Esophagus squamous epithelium (tissue), 5 donors: ENCODE data around the gene B3GNT4. TPM values are rescaled to one million over a fixed set of nuclear protein-coding genes. Genes with fewer than 3 reads are reported as not detected.
A peak's percentile ranks its signal among the peaks of the same experiment; 100 is the strongest.

Experiments used
- DNase-seq: peaks from one replicate; lab custom pipeline; 2025; lab: John Stamatoyannopoulos, UW
- H3K27ac ChIP-seq, 4 donors: fragments of 200-600 bp; sonication (generic); one replicate each; pipeline ENCODE4 v1.5.1; 2016 to 2019; ENCODE audit warnings: mild to moderate bottlenecking in 1 of 4
- H3K27me3 ChIP-seq, 4 donors: fragments of 200-600 bp; sonication (generic); 1 replicate in 3 of 4; 2 replicates in 1 of 4; pipeline versions ENCODE4 v1.5.1 to v1.6.0; 2017 to 2021; ENCODE audit warnings: antibody characterized with exemption in 1 of 4
- H3K36me3 ChIP-seq, 3 donors: fragments of 200-600 bp; sonication (generic); one replicate each; pipeline ENCODE4 v1.5.1; 2016 to 2019
- H3K4me1 ChIP-seq, 3 donors: fragments of 200-600 bp; sonication (generic); one replicate each; pipeline ENCODE4 v1.5.1; 2017 to 2019
- H3K4me3 ChIP-seq, 4 donors: fragments of 200-600 bp; sonication (generic); 1 replicate in 3 of 4; 2 replicates in 1 of 4; pipeline ENCODE4 v1.5.1; 2016 to 2019; ENCODE audit warnings: mild to moderate bottlenecking in 2 of 4, moderate library complexity in 1 of 4
- H3K9me3 ChIP-seq, 3 donors: fragments of 200-600 bp; sonication (generic); one replicate each; pipeline ENCODE4 v1.5.1; 2016 to 2019
- CTCF ChIP-seq, 6 experiments: fragments of 450-650 bp in 4 of 6; fragments of 200-600 bp in 2 of 6; sonication (generic) in 2 of 6; IDR thresholded peaks; one replicate each; pipeline ENCODE4 v1.5.1; 2016 to 2019; ENCODE audit warnings: antibody characterized with exemption in 6 of 6, mild to moderate bottlenecking in 4 of 6, moderate library complexity in 4 of 6
- POLR2A ChIP-seq, 4 donors: fragments of 450-650 bp; IDR thresholded peaks; one replicate each; pipeline ENCODE4 v1.6.1; 2017; ENCODE audit warnings: antibody characterized with exemption in 4 of 4, mild to moderate bottlenecking in 4 of 4, moderate library complexity in 3 of 4
- WGBS, 2 donors: methylation state at CpG; one replicate each; pipeline ENCODE4 v1.1.5; 2018; 5-methylcytosine and 5-hydroxymethylcytosine counted together
- intact Hi-C: fragments of 100-400 bp; cut with DNase I; formaldehyde crosslinking; loops from one replicate; pipeline ENCODE4 v1.15.0; 2022
- total RNA-seq, 4 donors: library from RNA; depleted of rRNA; stranded (reverse); fragments of >200 nt; gene quantifications; one replicate each; pipeline ENCODE4 v1.1.0, GENCODE V29; 2016
- donor health status: DM: yes; HTN: yes; CAD: no.

Gene B3GNT4
- total RNA-seq, 4 donors from 2014 or later, result 0.35 to 1.1 (median 0.47) TPM

- TF ChIP-seq POLR2A (IDR thresholded peaks at IDR 0.05) (peak in 3 of 4 donors; percentile 89 to 96 (median 94)), CTCF (IDR thresholded peaks at IDR 0.05) (no peak)
- intact Hi-C loops, result no loop called here
These were observed 22.3 kb downstream of the B3GNT4 start, which contains the start of gene DIABLO for GRCh38 chr12:122225683-122226365. Gene DIABLO (minus strand): TSS chr12:122226052. CDS start chr12:122226014, 38 bp downstream.

GRCh38 chr12:122226366-122227125 lies 23.0 kb downstream of the B3GNT4 start:
- H3K4me1 ChIP-seq, result peaks cover 19 to 40% (median 23%) of the 10 kb centered on the region in 3 donors
- WGBS, 2 donors, result 9 to 20% methylated on average over 2 to 8 of the region's 55 CpGs
- no peak for TF ChIP-seq POLR2A (IDR thresholded peaks at IDR 0.05)
- no peak for TF ChIP-seq CTCF (IDR thresholded peaks at IDR 0.05)
- intact Hi-C loops, result no loop called here
- peak overlapping the region in 3 of 4 donors; percentile 56 to 99 (median 93) for H3K27ac ChIP-seq
- H3K36me3 ChIP-seq, result peaks cover 0 to 67% (median 21%) of the 10 kb centered on the region in 3 donors
- H3K27me3 ChIP-seq, result no peaks in the 10 kb centered on the region
- peak overlapping the region; percentile 26 to 99 (median 68) for H3K4me3 ChIP-seq
- DNase-seq, result no peak
- no peaks in the 10 kb centered on the region for H3K9me3 ChIP-seq

More at GRCh38 chr12:122225683-122226365, 22.3 kb downstream of the B3GNT4 start, which contains the start of gene DIABLO:
- WGBS, 2 donors, result no CpG with 5 or more reads among the region's 74 CpGs
- H3K27ac ChIP-seq, result peak within 1 kb of the TSS; percentile 93 to 99 (median 94)
- no peaks in the 10 kb centered on the region for H3K27me3 ChIP-seq
- peaks cover 0 to 67% (median 19%) of the 10 kb centered on the region in 3 donors for H3K36me3 ChIP-seq
- peak; percentile 98 for DNase-seq
- H3K4me1 ChIP-seq, result peaks cover 19 to 40% (median 23%) of the 10 kb centered on the region in 3 donors
- no peaks in the 10 kb centered on the region for H3K9me3 ChIP-seq
- peak within 1 kb of the TSS; percentile 62 to 99 (median 84) for H3K4me3 ChIP-seq

- DNase-seq, result no peak
These were observed 23.8 kb downstream of the B3GNT4 start for GRCh38 chr12:122227341-122227740.

GRCh38 chr12:122228092-122228491 lies 24.6 kb downstream of the B3GNT4 start:
- no peaks in the 10 kb centered on the region for H3K9me3 ChIP-seq
- H3K36me3 ChIP-seq, result peaks cover 3 to 67% (median 18%) of the 10 kb centered on the region in 3 donors
- H3K4me1 ChIP-seq, result peaks cover 19 to 35% (median 23%) of the 10 kb centered on the region in 3 donors
- no peak for TF ChIP-seq POLR2A (IDR thresholded peaks at IDR 0.05)
- TF ChIP-seq CTCF (IDR thresholded peaks at IDR 0.05), result no peak
- H3K27me3 ChIP-seq, result no peaks in the 10 kb centered on the region
- DNase-seq, result no peak
- intact Hi-C loops, result no loop called here
- WGBS, 2 donors, result 88 to 91% methylated on average over 5 of the region's 5 CpGs
- H3K27ac ChIP-seq, result no peak overlapping the region
- H3K4me3 ChIP-seq, result no peak overlapping the region

More at GRCh38 chr12:122227341-122227740, 23.8 kb downstream of the B3GNT4 start:
- Histone ChIP-seq H3K9me3 (no peaks in the 10 kb centered on the region), H3K4me1 (peaks cover 19 to 40% (median 23%) of the 10 kb centered on the region in 3 donors), H3K27ac (no peak overlapping the region), H3K27me3 (no peaks in the 10 kb centered on the region), H3K36me3 (peaks cover 0 to 67% (median 24%) of the 10 kb centered on the region in 3 donors), H3K4me3 (no peak overlapping the region)
- WGBS, 2 donors, result 90 to 91% methylated on average over 12 to 16 of the region's 17 CpGs
- intact Hi-C loops, result no loop called here
- TF ChIP-seq POLR2A (IDR thresholded peaks at IDR 0.05) (no peak), CTCF (IDR thresholded peaks at IDR 0.05) (no peak)
